SK-N-SH (cell line): ENCODE data around the gene DMRTA2. TPM values are rescaled to one million over a fixed set of nuclear protein-coding genes. Genes with fewer than 3 reads are reported as not detected.

ENCODE experiments used
- CTCF ChIA-PET: fragments of 300-600, 350-600 bp; formaldehyde crosslinking; extraction: SDS; loops from one replicate; lab custom pipeline; 2021; lab: Yijun Ruan, JAX
- POLR2A ChIA-PET: fragments of 350-600 bp; sonication (Branson Sonifier 250); formaldehyde crosslinking; extraction: SDS; loops from one replicate; lab custom pipeline; 2020; ENCODE audit warnings: antibody characterized with exemption, inconsistent platforms; lab: Yijun Ruan, JAX
- DNase-seq: peaks from one replicate; pipeline ENCODE4 v3.0.0; 2012
- H2AFZ ChIP-seq: fragments of 200-600 bp; sonication (generic); 2 replicates; pipeline ENCODE4 v1.8.1; 2016; ENCODE audit warnings: antibody characterized with exemption, mild to moderate bottlenecking, low read depth
- H3F3A ChIP-seq: fragments of 200-600 bp; sonication (generic); replicated peaks from 2 replicates; pipeline ENCODE3; 2016; ENCODE audit warnings: antibody characterized with exemption, mild to moderate bottlenecking; ENCODE audit not compliant: insufficient read depth
- H3K27ac ChIP-seq, 2 experiments: fragments of 200-500 bp in 1 of 2; fragments of 200-600 bp in 1 of 2; sonication (Bioruptor generic) in 1 of 2; sonication (generic), shearing (Covaris generic) in 1 of 2; 2 replicates each; pipeline versions ENCODE4 v1.5.1 to v1.6.1; 2014 to 2016; ENCODE audit warnings: low read depth in 2 of 2, inconsistent platforms in 1 of 2, low read length in 1 of 2, mild to moderate bottlenecking in 1 of 2, mixed read lengths in 1 of 2
- H3K27me3 ChIP-seq: fragments of 200-600 bp; sonication (generic), shearing (Covaris generic); 2 replicates; pipeline ENCODE4 v1.6.1; 2016; ENCODE audit warnings: mixed run types; ENCODE audit not compliant: insufficient read depth
- H3K36me3 ChIP-seq, 2 experiments: fragments of 200-500 bp in 1 of 2; fragments of 200-600 bp in 1 of 2; sonication (Bioruptor generic) in 1 of 2; sonication (generic) in 1 of 2; replicated peaks in 1 of 2; 2 replicates each; pipeline versions ENCODE3 to v1.5.1; 2014 to 2016; ENCODE audit warnings: low read length in 1 of 2, mild to moderate bottlenecking in 1 of 2; ENCODE audit not compliant: insufficient read depth in 2 of 2, control insufficient read depth in 1 of 2
- H3K4me1 ChIP-seq, 2 experiments: fragments of 200-500 bp in 1 of 2; fragments of 200-600 bp in 1 of 2; sonication (Bioruptor generic) in 1 of 2; sonication (generic), shearing (Covaris generic) in 1 of 2; 2 replicates each; pipeline versions ENCODE4 v1.5.1 to v1.6.1; 2014 to 2016; ENCODE audit warnings: low read depth in 1 of 2, low read length in 1 of 2, mixed run types in 1 of 2; ENCODE audit not compliant: insufficient read depth in 2 of 2, control insufficient read depth in 1 of 2
- H3K4me2 ChIP-seq: fragments of 200-600 bp; sonication (generic), shearing (Covaris generic); 2 replicates; pipeline ENCODE4 v1.6.1; 2017; ENCODE audit warnings: mixed run types
- H3K4me3 ChIP-seq, 2 experiments: fragments of 200-500 bp in 1 of 2; fragments of 200-600 bp in 1 of 2; sonication (Bioruptor generic) in 1 of 2; sonication (generic), shearing (Covaris generic) in 1 of 2; 2 replicates each; pipeline versions ENCODE4 v1.5.1 to v1.8.1; 2014 to 2016; ENCODE audit warnings: low read depth in 2 of 2, inconsistent platforms in 1 of 2, low read length in 1 of 2, mild to moderate bottlenecking in 1 of 2, mixed read lengths in 1 of 2, moderate library complexity in 1 of 2
- H3K79me2 ChIP-seq: fragments of 200-600 bp; sonication (generic); 2 replicates; pipeline ENCODE4 v1.8.1; 2017; ENCODE audit warnings: mild to moderate bottlenecking; ENCODE audit not compliant: insufficient read depth
- H3K9ac ChIP-seq: fragments of 200-600 bp; sonication (generic); 2 replicates; pipeline ENCODE4 v1.6.1; 2017; ENCODE audit warnings: mixed run types
- H3K9me2 ChIP-seq: fragments of 200-600 bp; sonication (generic); 2 replicates; pipeline ENCODE4 v1.6.1; 2017; ENCODE audit warnings: mixed run types
- H3K9me3 ChIP-seq: fragments of 200-600 bp; sonication (generic); 2 replicates; pipeline ENCODE4 v1.6.1; 2017; ENCODE audit warnings: mixed run types, mild to moderate bottlenecking, moderate library complexity
- H4K20me1 ChIP-seq: fragments of 200-600 bp; sonication (generic); 2 replicates; pipeline ENCODE4 v1.6.1; 2017; ENCODE audit warnings: mild to moderate bottlenecking, mixed run types; ENCODE audit not compliant: insufficient read depth
- CHD2 ChIP-seq: fragments of 150-350 bp; IDR thresholded peaks from 2 replicates; pipeline ENCODE4 v1.6.1; 2018; ENCODE audit warnings: low read length; ENCODE audit not compliant: partially characterized antibody
- EZH2phosphoT487 ChIP-seq: fragments of 200-600 bp; sonication (generic); IDR thresholded peaks from 2 replicates; pipeline ENCODE4 v1.6.1; 2017; ENCODE audit warnings: low read depth, mixed run types, mild to moderate bottlenecking, antibody characterized with exemption, moderate library complexity, borderline replicate concordance
- FOXM1 ChIP-seq: IDR thresholded peaks from 2 replicates; pipeline ENCODE4 v1.4.0; 2012; ENCODE audit warnings: low read depth, mild to moderate bottlenecking
- JUND ChIP-seq: IDR thresholded peaks from 2 replicates; pipeline ENCODE4 v1.4.0; 2012
- MXI1 ChIP-seq: IDR thresholded peaks from 2 replicates; pipeline ENCODE4 v1.6.1; 2012; ENCODE audit warnings: mild to moderate bottlenecking, low read depth, low read length, improper control_type of control experiment
- NFIC ChIP-seq: IDR thresholded peaks from 2 replicates; pipeline ENCODE4 v1.4.0; 2012; ENCODE audit warnings: borderline replicate concordance
- NRF1 ChIP-seq: IDR thresholded peaks from 2 replicates; pipeline ENCODE4 v1.6.1; 2012; ENCODE audit warnings: low read depth, mild to moderate bottlenecking, low read length
- RCOR1 ChIP-seq: fragments of 150-350 bp; IDR thresholded peaks from 2 replicates; pipeline ENCODE4 v1.6.1; 2017; ENCODE audit warnings: antibody characterized with exemption, low read length
- RXRA ChIP-seq: IDR thresholded peaks from 2 replicates; pipeline ENCODE4 v1.4.0; 2012; ENCODE audit warnings: low read depth, mild to moderate bottlenecking, borderline replicate concordance
- SIN3A ChIP-seq: IDR thresholded peaks from 2 replicates; pipeline ENCODE4 v1.6.1; 2012; ENCODE audit warnings: low read depth, mild to moderate bottlenecking, low read length, moderate library complexity, borderline replicate concordance
- SMC3 ChIP-seq: IDR thresholded peaks from 2 replicates; pipeline ENCODE4 v1.6.1; 2012; ENCODE audit warnings: low read depth, low read length, improper control_type of control experiment
- TAF1 ChIP-seq: IDR thresholded peaks from 2 replicates; pipeline ENCODE4 v1.6.1; 2012; ENCODE audit warnings: low read depth, mild to moderate bottlenecking, low read length, moderate library complexity, borderline replicate concordance
- YY1 ChIP-seq: IDR thresholded peaks from 2 replicates; pipeline ENCODE4 v1.4.0; 2012; ENCODE audit warnings: low read depth, mild to moderate bottlenecking
- WGBS: methylation state at CpG from one replicate; pipeline ENCODE4 v1.1.6; 2017; ENCODE audit warnings: low lambda C conversion rate; 5-methylcytosine and 5-hydroxymethylcytosine counted together
- polyA plus RNA-seq, 3 experiments: library from polyadenylated mRNA; depleted of rRNA; stranded (reverse); fragments of >200 nt; gene quantifications; 2 replicates each; pipeline ENCODE4 v1.2.3, GENCODE V29; 2012
- TF ChIP-seq, protein P1 (sequence below): fragments of 200-600 bp; sonication (generic); IDR thresholded peaks from 2 replicates; pipeline ENCODE4 v1.6.1; 2017; ENCODE audit warnings: antibody characterized with exemption, mild to moderate bottlenecking, moderate library complexity

Gene DMRTA2
- polyA plus RNA-seq, 1 of the 3 experiments (the other 2 are of a cell fraction) = 0.02 TPM

DNA sequence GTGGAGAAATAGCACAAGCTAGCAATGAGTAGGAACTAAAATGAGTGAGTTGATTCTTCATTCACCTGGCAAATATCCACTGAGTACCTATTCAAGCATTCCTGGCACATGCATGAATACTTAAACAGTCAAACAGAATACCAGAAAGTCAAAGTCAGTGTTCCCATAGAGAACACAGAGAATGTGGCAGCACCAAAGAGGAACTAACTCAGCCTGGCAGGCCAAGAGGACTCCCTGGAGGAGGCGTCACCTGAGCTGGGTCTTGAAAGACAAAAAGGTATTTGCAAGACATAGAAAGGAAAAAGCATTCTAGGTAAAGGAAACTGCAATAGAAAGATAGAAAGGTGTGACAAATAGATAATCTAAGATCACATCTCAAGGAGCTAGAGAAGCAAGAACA is 49.7 kb downstream of the DMRTA2 start:
- no peaks in the 10 kb centered on the region for H3K36me3 ChIP-seq
- no peaks in the 10 kb centered on the region for H3K79me2 ChIP-seq
- no peaks in the 10 kb centered on the region for H3K9me2 ChIP-seq
- 25% methylated on average over 1 of the region's 1 CpG for WGBS
- no peaks in the 10 kb centered on the region for H3F3A ChIP-seq
- H3K4me2 ChIP-seq = no peak overlapping the region
- H3K9ac ChIP-seq = no peak overlapping the region
- H3K27ac ChIP-seq = no peak overlapping the region
- H3K4me3 ChIP-seq = no peak overlapping the region
- TF ChIP-seq TAF1 = no peak
- no peak for TF ChIP-seq JUND
- no peak for TF ChIP-seq RCOR1
- TF ChIP-seq MXI1 = no peak
- no peak for TF ChIP-seq NRF1
- no peak for TF ChIP-seq NFIC
- ChIA-PET CTCF (interaction anchor here (0.8 to 1.4 kb wide), 4 partner anchors 232 to 816 kb away, joined by 3 to 4 read pairs (median 3); no protein-coding TSS in a partner anchor), POLR2A (no interaction called here)
- no peaks in the 10 kb centered on the region for H3K9me3 ChIP-seq
- no peaks in the 10 kb centered on the region for H3K27me3 ChIP-seq
- no peaks in the 10 kb centered on the region; a peak in 1 of 4 replicates for H3K4me1 ChIP-seq
- H2AFZ ChIP-seq = no peak overlapping the region
- H4K20me1 ChIP-seq = no peaks in the 10 kb centered on the region
- DNase-seq = no peak

DNA sequence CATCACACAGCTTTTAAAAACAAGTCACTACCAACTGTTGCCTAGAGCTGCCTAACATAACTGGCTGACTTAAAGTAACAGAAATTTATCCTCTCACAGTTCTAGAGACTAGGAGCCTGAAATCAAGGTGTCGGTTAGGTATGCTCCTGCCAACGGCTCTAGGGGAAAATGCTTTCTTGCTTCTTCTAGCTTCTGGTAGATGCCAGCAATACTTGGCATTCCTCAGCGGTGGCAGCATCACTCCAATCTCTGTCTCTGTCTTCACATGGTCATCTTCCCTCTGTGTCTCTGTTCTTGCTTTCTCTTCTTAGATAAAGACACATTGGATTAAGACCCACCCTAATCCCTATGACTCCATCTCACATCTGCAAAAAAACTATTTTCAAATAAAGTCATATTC is 51.5 kb downstream of the DMRTA2 start:
- CTCF ChIA-PET = interaction anchor here (1.2 kb wide), 1 partner anchor 332 kb away, joined by 4 read pairs; no protein-coding TSS in a partner anchor
- Histone ChIP-seq H2AFZ (no peak overlapping the region), H3K4me2 (no peak overlapping the region)
- TF ChIP-seq SIN3A = no peak
- TF ChIP-seq CHD2 = no peak
- TF ChIP-seq NRF1 = no peak
- TF ChIP-seq SMC3 = no peak
- no peak for TF ChIP-seq RXRA
- TF ChIP-seq EZH2phosphoT487 = no peak
- no peak for TF ChIP-seq JUND
- TF ChIP-seq RCOR1 = no peak
- no peak for TF ChIP-seq YY1
- TF ChIP-seq, all 33 proteins: peak for 0
- H3K4me3 ChIP-seq = no peak overlapping the region
- H3K4me1 ChIP-seq = no peaks in the 10 kb centered on the region; a peak in 1 of 4 replicates
- DNase-seq = no peak
- no peak overlapping the region for H3K9ac ChIP-seq
- H3K79me2 ChIP-seq = no peaks in the 10 kb centered on the region
- no peaks in the 10 kb centered on the region for H3F3A ChIP-seq
- H4K20me1 ChIP-seq = no peaks in the 10 kb centered on the region
- no peaks in the 10 kb centered on the region for H3K36me3 ChIP-seq
- no peak overlapping the region for H3K27ac ChIP-seq
- POLR2A ChIA-PET = no interaction called here
- H3K27me3 ChIP-seq = no peaks in the 10 kb centered on the region
- no peaks in the 10 kb centered on the region for H3K9me3 ChIP-seq
- no peaks in the 10 kb centered on the region for H3K9me2 ChIP-seq
- 30% methylated on average over 3 of the region's 3 CpGs for WGBS

DNA sequence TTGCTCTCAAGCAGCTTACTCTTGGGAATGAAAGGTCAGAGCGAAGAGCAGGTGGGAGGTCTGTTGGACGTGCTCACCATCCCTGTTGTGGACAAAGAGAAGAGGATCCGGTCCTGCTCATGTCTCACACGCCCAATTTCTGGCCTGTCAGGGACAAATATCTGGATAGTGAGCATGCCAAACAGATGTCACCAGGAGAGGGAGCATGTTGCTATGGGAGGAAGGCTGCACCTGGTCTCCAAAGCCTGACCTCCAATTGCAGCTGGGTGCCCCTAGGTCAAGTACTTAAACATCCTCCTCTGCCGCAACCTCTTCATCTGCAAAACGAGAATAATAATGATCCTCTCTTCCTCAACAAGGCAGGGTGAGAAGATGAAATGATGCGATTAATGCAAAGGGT is 53.4 kb downstream of the DMRTA2 start:
- H3K9me3 ChIP-seq = no peaks in the 10 kb centered on the region
- no peak overlapping the region for H3K9ac ChIP-seq
- POLR2A ChIA-PET = no interaction called here
- H4K20me1 ChIP-seq = no peaks in the 10 kb centered on the region
- TF ChIP-seq, protein P1, sequence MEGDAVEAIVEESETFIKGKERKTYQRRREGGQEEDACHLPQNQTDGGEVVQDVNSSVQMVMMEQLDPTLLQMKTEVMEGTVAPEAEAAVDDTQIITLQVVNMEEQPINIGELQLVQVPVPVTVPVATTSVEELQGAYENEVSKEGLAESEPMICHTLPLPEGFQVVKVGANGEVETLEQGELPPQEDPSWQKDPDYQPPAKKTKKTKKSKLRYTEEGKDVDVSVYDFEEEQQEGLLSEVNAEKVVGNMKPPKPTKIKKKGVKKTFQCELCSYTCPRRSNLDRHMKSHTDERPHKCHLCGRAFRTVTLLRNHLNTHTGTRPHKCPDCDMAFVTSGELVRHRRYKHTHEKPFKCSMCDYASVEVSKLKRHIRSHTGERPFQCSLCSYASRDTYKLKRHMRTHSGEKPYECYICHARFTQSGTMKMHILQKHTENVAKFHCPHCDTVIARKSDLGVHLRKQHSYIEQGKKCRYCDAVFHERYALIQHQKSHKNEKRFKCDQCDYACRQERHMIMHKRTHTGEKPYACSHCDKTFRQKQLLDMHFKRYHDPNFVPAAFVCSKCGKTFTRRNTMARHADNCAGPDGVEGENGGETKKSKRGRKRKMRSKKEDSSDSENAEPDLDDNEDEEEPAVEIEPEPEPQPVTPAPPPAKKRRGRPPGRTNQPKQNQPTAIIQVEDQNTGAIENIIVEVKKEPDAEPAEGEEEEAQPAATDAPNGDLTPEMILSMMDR = peak; percentile 29
- TF ChIP-seq FOXM1 = no peak
- no peaks in the 10 kb centered on the region for H3K79me2 ChIP-seq
- CTCF ChIA-PET = interaction anchor here (1.0 to 3.7 kb wide), 4 partner anchors 9 to 658 kb away, joined by 3 to 39 read pairs (median 5); no protein-coding TSS in a partner anchor
- H3K36me3 ChIP-seq = no peaks in the 10 kb centered on the region
- H2AFZ ChIP-seq = no peak overlapping the region
- no peaks in the 10 kb centered on the region for H3K27me3 ChIP-seq
- no peaks in the 10 kb centered on the region for H3F3A ChIP-seq
- no peak overlapping the region for H3K27ac ChIP-seq
- 67% methylated on average over 7 of the region's 7 CpGs for WGBS
- no peaks in the 10 kb centered on the region for H3K9me2 ChIP-seq
- DNase-seq = no peak
- H3K4me3 ChIP-seq = no peak overlapping the region
- H3K4me1 ChIP-seq = no peaks in the 10 kb centered on the region; a peak in 1 of 4 replicates
- no peak overlapping the region for H3K4me2 ChIP-seq
